Measurements from ENCODE around the gene NKX2-4. TPM values are rescaled to one million over a fixed set of nuclear protein-coding genes. Genes with fewer than 3 reads are reported as not detected.

Gene NKX2-4
- total and polyA plus RNA-seq, 9 of the 15 experiments (the other 6 are each of a cell fraction or from before 2014, with no cell fraction given) = not detected

GRCh38 chr20:21391972-21392352 is 5.4 kb downstream of the NKX2-4 start (continued):
- TF ChIP-seq, protein P1, sequence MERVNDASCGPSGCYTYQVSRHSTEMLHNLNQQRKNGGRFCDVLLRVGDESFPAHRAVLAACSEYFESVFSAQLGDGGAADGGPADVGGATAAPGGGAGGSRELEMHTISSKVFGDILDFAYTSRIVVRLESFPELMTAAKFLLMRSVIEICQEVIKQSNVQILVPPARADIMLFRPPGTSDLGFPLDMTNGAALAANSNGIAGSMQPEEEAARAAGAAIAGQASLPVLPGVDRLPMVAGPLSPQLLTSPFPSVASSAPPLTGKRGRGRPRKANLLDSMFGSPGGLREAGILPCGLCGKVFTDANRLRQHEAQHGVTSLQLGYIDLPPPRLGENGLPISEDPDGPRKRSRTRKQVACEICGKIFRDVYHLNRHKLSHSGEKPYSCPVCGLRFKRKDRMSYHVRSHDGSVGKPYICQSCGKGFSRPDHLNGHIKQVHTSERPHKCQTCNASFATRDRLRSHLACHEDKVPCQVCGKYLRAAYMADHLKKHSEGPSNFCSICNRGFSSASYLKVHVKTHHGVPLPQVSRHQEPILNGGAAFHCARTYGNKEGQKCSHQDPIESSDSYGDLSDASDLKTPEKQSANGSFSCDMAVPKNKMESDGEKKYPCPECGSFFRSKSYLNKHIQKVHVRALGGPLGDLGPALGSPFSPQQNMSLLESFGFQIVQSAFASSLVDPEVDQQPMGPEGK (CRISPR knock-in tag; IDR thresholded peaks at IDR 0.05; ENCODE audit: borderline replicate concordance) = no peak
- TF ChIP-seq DLX4 (CRISPR knock-in tag; IDR thresholded peaks at IDR 0.05) = no peak
- TF ChIP-seq HMG20A (CRISPR knock-in tag; conservative IDR thresholded peaks at IDR 0.05) = no peak
- TF ChIP-seq PHF8 (IDR thresholded peaks at IDR 0.05; ENCODE audit: borderline replicate concordance, low read length) = no peak
- no peak for TF ChIP-seq BRD9 (IDR thresholded peaks at IDR 0.05; ENCODE audit: low read depth, partially characterized antibody)
- no peak for TF ChIP-seq HDAC2 (IDR thresholded peaks at IDR 0.05)

DNA sequence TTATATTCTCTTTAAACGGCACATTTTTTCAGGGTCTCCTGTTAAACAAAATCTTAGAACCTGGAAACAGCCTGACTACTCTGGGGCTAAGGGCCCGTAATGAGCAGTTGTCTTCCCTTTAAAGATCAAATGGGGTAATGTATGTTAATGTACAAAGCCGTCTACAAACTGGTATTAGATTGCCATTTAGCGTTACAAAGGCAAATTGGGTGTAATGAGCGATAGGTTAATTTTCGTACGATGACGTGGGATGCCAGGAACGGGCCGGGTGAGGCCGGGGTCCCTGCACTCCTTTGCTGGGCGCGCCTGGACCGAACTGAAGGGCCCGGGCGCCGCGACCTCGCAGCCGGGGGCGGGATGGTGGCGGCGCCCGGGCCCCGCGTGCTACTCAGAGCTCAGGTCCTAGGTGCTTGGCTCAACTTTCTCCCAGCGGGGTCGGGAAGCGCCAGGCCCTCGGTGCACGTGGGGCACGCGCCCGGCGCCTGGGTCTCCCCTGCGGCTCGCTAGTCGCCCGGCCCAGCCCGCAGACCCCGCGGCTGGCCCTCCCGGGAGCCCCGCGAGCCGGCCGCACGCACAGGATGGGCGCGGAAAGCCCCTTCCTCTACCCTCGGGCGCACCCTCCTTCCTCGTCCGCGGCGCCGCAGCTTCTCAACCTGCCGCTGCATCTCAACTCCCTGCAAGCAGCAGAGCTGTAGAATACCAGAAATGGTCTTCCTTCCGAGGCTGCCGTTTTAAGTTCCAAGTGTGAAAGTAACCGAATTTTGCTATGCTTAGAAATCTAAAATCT is 5.9 kb downstream of the NKX2-4 start:
- Histone ChIP-seq H3K79me2 (ENCODE audit: control insufficient read depth, insufficient read depth, low read length) (no peaks in the 10 kb centered on the region), H3K36me3 (ENCODE audit: control insufficient read depth, insufficient read depth, low read length) (peaks cover 25% of the 10 kb centered on the region; the same call in 1 of the 3 replicates), H3K9me1 (ENCODE audit: control insufficient read depth, insufficient read depth, low read length) (no peaks in the 10 kb centered on the region), H3K9me3 (replicated peaks; ENCODE audit: control insufficient read depth, insufficient read depth, low read depth, low read length) (no peaks in the 10 kb centered on the region), H3K27ac (ENCODE audit: extremely low read depth, low read depth, low read length) (no peak overlapping the region), H3K27me3 (ENCODE audit: control insufficient read depth in 2 of 2, insufficient read depth in 2 of 2, low read length in 2 of 2) (no peaks in the 10 kb centered on the region), H3K9ac (ENCODE audit: insufficient read depth in 1 of 2, low read depth in 2 of 2, low read length in 2 of 2) (no peak overlapping the region), H2AFZ (ENCODE audit: low read depth, low read length) (no peak overlapping the region), H3K4me3 (no peak overlapping the region), H3K4me1 (replicated peaks in 1 of 2; ENCODE audit: control insufficient read depth in 2 of 2, insufficient read depth in 2 of 2, low read length in 2 of 2) (peaks cover 0 to 3% of the 10 kb centered on the region in 2 experiments; a peak in 1 of 5 replicates), H3K4me2 (ENCODE audit: insufficient read depth, low read length) (no peak overlapping the region), H4K20me1 (replicated peaks; ENCODE audit: control insufficient read depth, insufficient read depth, low read length) (no peaks in the 10 kb centered on the region)
- ChIA-PET POLR2A (interaction anchor here (0.6 to 0.9 kb wide), 2 partner anchors 38 to 46 kb away, joined by 3 to 4 read pairs; no protein-coding TSS in a partner anchor), CTCF (ENCODE audit: low intra/inter-chr PET ratio) (no interaction called here)
- ATAC-seq (no peak), FAIRE-seq (no peak), DNase-seq (ENCODE audit: extremely low read depth in 1 of 4, low spot score in 3 of 4) (no peak)
- intact Hi-C loops (cut with micrococcal nuclease) (no loop called here), in situ Hi-C loops (cut with MboI) (no loop called here)
- TF ChIP-seq CBX8 (IDR thresholded peaks at IDR 0.05; ENCODE audit: borderline replicate concordance, extremely low read depth, low read depth, low read length, poor library complexity, severe bottlenecking) (no peak), CREBBP (IDR thresholded peaks at IDR 0.05; ENCODE audit: low read depth, low read length) (no peak), HIVEP1 (CRISPR knock-in tag; IDR thresholded peaks at IDR 0.05) (no peak), POLR2G (IDR thresholded peaks at IDR 0.05; ENCODE audit: low read depth, low read length) (peak; percentile 65), FOXM1 (IDR thresholded peaks at IDR 0.05; ENCODE audit: low read depth) (no peak), FOXM1 (CRISPR knock-in tag; IDR thresholded peaks at IDR 0.05; ENCODE audit: low read depth) (no peak)
- TF ChIP-seq, protein P1 (CRISPR knock-in tag; IDR thresholded peaks at IDR 0.05; ENCODE audit: borderline replicate concordance) = no peak
- TF ChIP-seq, protein P2, sequence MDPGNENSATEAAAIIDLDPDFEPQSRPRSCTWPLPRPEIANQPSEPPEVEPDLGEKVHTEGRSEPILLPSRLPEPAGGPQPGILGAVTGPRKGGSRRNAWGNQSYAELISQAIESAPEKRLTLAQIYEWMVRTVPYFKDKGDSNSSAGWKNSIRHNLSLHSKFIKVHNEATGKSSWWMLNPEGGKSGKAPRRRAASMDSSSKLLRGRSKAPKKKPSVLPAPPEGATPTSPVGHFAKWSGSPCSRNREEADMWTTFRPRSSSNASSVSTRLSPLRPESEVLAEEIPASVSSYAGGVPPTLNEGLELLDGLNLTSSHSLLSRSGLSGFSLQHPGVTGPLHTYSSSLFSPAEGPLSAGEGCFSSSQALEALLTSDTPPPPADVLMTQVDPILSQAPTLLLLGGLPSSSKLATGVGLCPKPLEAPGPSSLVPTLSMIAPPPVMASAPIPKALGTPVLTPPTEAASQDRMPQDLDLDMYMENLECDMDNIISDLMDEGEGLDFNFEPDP (CRISPR knock-in tag; IDR thresholded peaks at IDR 0.05) = no peak
- BruUV-seq (replicated peaks) = no TSS peak
- WGBS (ENCODE audit: insufficient coverage, low coverage, missing lambda C conversion rate) = 95% methylated on average over 10 of the region's 61 CpGs
